HG03571 (cell line): ENCODE measurements around the gene ZBTB16.
"Not testable (repeated sequence)": the region's sequence is repeated elsewhere in the genome, so short reads cannot be mapped to it uniquely, and the experiment has no call there.

Experiments
- ATAC-seq: cut with Tn5 transposase; IDR thresholded peaks from one replicate; pipeline ENCODE4 v1.9.1; 2021; ENCODE audit not compliant: unreplicated experiment

Gene ZBTB16

GRCh38 chr11:114044042-114044871 is 15.3 kb upstream of the ZBTB16 start:
- no peak for ATAC-seq

- no peak for ATAC-seq
Observed at GRCh38 chr11:114047327-114047726, 12.2 kb upstream of the ZBTB16 start.

DNA sequence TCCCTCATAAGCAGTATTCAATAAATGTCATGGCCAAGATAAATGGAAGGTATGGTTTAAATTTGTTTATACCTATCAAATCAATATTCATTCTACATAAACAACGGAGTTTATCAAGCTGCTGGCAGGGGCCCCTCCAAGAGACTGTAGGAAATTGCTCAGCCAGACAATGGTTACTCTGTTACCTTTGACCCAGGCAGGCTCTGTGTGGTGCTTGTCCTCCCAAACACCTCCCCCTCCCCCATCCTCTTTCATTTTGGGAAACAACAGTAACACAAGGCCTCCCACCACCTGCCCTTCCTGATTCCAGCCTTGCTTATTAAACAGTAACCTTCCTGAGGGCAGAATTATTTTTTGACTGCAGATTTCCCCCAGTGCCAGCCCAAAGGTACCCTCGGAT is 10.5 kb upstream of the ZBTB16 start:
- no peak for ATAC-seq

DNA sequence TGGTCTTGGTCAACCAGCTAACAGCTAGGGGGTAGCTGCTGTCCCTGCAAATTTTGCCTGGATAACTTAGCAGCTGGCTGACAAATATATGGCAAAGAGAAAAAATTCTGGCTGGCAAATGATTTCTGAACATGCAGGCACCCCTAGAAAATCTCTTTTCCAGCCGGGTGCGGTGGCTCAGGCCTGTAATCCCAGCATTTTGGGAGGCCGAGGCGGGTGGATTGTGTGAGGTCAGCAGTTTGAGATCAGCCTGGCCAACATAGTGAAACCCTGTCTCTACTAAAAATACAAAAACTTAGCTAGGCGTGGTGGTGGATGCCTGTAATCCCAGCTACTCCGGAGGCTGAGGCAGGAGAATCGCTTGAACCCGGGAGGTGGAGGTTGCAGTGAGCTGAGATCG is 9.7 kb upstream of the ZBTB16 start:
- ATAC-seq = not testable (repeated sequence)

- no peak for ATAC-seq
Observed at GRCh38 chr11:114050258-114050927, 9.1 kb upstream of the ZBTB16 start.

GRCh38 chr11:114051558-114051957 is 8.0 kb upstream of the ZBTB16 start:
- ATAC-seq = no peak

DNA sequence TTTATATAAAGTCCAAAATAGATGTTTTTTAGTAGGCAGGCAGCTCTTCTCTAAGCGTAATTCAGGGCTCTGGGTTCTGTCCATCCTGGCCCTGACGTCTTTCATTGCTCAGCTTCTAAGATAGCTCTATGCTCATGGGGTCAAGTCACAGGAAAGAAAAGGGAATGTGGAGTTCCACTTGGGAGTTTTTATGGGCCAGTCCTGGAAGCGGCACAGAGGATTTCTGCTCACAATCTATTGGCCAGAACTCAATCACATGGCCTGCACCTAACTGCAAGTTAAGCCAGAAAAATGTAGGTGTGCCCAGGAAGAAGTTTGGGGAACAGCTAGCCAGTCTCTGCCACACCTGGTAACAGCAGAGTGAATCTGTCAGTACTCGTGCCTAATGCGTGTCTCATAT is 7.4 kb upstream of the ZBTB16 start:
- no peak for ATAC-seq

DNA sequence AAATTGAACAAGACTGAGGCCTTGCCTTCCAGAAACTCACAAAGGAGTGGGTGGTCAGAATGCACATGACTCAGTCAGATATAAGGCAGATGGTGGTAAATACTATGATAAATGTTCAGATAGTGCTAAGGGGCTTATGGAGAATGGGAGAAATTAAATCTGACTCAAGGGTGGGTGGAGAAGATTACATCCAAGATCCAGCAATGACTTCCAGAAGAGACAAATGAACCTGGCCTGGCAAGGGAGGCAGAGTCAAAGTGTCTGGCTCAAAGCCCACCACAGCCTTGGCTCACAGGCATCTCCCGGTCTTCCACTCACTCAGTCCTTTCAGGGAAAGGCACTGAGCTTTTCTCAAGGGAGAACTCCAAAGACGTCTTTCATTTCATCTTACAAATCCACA is 6.1 kb upstream of the ZBTB16 start:
- no peak for ATAC-seq

DNA sequence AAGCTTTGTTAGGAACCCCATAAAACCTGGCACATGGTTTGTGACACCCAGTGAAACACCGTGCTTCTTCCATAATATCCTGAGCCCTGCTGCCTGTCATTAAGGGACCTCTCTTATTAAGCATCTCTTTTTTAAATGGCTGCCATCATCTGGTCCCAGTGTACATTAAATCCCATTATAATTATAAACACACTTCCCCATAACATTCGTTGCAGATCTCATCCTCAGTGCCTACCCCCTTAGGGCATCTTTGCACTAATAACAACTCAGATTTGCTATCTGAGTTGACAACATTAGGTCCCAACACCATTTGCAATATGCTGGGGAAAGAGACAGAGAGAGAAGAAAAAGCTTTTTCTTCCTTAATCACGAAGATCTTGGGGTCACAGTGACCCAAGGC is 4.7 kb upstream of the ZBTB16 start:
- no peak for ATAC-seq

- no peak for ATAC-seq
Observed at GRCh38 chr11:114056409-114056808, 3.1 kb upstream of the ZBTB16 start.

DNA sequence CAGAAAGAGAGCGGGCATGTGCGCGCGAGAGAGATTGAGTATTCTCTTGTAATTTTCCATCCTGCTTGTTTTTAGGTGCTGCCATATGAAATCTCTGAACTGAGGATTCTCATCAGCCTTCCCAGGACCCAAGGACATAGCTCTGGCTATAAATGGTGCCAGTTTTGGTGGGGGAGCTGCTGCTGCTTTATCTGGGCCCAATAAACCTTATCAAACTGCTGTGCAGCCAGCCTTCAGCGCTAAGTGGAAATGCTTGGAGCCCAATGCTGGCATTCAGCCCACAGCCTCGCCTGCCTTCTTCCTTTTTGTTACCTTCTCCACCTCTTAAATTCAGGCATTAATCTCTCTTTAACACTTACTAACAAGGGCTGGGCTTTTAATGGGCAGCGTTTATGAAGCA is 2.4 kb upstream of the ZBTB16 start:
- ATAC-seq = no peak

- ATAC-seq = no peak
Observed at GRCh38 chr11:114057605-114058004, 1.9 kb upstream of the ZBTB16 start.

GRCh38 chr11:114058026-114058706 is 1.3 kb upstream of the ZBTB16 start:
- ATAC-seq = no peak

- no peak for ATAC-seq
Observed at GRCh38 chr11:114058871-114059277, 637 bp upstream of the ZBTB16 start.

GRCh38 chr11:114059984-114060391 is 477 bp downstream of the ZBTB16 start:
- ATAC-seq = no peak

GRCh38 chr11:114060392-114061047 is 1.0 kb downstream of the ZBTB16 start:
- ATAC-seq = no peak

DNA sequence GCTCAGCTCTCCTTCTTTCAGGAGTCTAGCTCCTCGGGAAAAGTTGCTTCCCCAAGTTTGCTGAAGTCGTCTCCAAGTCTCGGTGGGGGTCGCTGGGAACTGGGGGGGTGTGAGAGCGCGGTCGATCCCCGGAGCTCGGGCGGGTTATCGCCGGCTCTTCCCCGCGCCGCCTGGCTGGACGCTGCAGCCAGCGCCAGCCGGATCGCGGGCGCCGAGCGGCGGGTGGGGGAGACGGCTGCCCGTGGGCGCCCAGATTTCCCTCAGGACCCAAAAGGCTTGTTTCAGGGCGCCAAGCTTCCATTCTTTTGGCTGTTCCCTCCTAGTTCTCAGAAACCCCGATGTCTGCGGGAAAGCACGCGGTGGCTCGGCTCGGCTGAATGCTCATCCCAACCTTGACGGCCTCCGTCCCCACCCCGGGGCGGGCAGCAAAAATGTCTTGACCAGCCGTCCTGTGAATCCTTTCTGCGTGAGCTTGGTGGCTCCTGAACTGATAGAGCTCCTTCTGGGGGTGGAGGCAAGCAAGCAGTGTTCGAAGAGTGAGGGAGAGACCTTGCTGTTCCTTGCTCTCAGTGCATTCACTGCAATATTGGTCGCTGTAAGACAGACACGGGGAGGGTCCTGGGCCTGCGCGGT is 1.7 kb downstream of the ZBTB16 start:
- no peak for ATAC-seq

DNA sequence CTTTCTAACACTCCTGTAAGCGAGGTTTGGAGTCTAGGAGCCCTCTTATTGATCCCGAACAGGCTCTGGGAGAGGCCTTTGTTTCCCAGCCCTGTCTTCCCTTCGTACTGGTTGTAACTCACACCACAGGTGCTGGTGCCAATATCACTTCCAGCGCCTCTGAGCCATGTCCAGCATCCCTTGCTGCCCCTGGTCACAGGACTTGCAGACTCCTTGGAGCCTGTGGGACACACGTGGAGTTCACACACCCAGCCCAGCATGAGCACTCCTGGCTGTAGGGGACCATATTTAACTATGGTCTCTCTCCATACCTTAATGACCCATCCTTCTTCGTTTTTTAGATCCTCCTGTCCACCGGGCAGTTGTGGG is 2.2 kb downstream of the ZBTB16 start:
- ATAC-seq = no peak

- ATAC-seq = no peak
Observed at GRCh38 chr11:114062272-114062671, 2.8 kb downstream of the ZBTB16 start.

DNA sequence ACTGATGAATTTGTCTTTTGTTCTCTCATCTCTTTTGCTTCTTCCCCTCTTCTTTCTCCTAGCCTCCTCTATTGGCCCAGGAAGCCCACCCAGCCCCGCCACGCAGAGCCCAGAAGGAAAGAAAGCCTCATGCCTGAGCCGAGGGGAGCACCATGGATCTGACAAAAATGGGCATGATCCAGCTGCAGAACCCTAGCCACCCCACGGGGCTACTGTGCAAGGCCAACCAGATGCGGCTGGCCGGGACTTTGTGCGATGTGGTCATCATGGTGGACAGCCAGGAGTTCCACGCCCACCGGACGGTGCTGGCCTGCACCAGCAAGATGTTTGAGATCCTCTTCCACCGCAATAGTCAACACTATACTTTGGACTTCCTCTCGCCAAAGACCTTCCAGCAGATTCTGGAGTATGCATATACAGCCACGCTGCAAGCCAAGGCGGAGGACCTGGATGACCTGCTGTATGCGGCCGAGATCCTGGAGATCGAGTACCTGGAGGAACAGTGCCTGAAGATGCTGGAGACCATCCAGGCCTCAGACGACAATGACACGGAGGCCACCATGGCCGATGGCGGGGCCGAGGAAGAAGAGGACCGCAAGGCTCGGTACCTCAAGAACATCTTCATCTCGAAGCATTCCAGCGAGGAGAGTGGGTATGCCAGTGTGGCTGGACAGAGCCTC is 3.8 kb downstream of the ZBTB16 start:
- ATAC-seq = no peak

GRCh38 chr11:114063829-114064201 is 4.3 kb downstream of the ZBTB16 start:
- no peak for ATAC-seq
